Panc1 (cell line): ENCODE measurements around the gene STARD10. TPM values are rescaled to one million over a fixed set of nuclear protein-coding genes. Genes with fewer than 3 reads are reported as not detected.

Experiments used
- ATAC-seq: fragments of 200-7000 bp; cut with Tn5 transposase; 2 replicates; pipeline ENCODE4 v1.9.1; 2020; ENCODE audit warnings: mild to moderate bottlenecking, moderate library complexity
- BruUV-seq: library from RNA; stranded (reverse); fragments of 400-500 nt; replicated peaks from 2 replicates; lab custom pipeline; 2021; lab: Mats Ljungman, UMichigan
- CTCF ChIA-PET: fragments of 300-600 bp; sonication (Branson Sonifier 250); formaldehyde crosslinking; loops from one replicate; lab custom pipeline; 2022; ENCODE audit warnings: antibody characterized with exemption; lab: Charles Lee
- POLR2A ChIA-PET: fragments of 300-600 bp; sonication (Branson Sonifier 250); formaldehyde crosslinking; loops from one replicate; lab custom pipeline; 2022; ENCODE audit warnings: antibody characterized with exemption; lab: Charles Lee
- DNase-seq: peaks from one replicate; pipeline ENCODE4 v3.0.0-alpha.2; 2010; ENCODE audit warnings: low read depth, low spot score
- H3K27ac ChIP-seq: 2 replicates; pipeline ENCODE4 v1.5.1; 2011; ENCODE audit warnings: mild to moderate bottlenecking, low read length, inconsistent platforms
- H3K27me3 ChIP-seq: fragments of 200-500 bp; sonication (Bioruptor generic); 2 replicates; pipeline ENCODE4 v1.6.0; 2014; ENCODE audit warnings: low read length, inconsistent platforms; ENCODE audit not compliant: control insufficient read depth, insufficient read depth
- H3K36me3 ChIP-seq: fragments of 200-500 bp; sonication (Bioruptor generic); 2 replicates; pipeline ENCODE4 v1.5.1; 2014; ENCODE audit warnings: inconsistent platforms, mild to moderate bottlenecking, low read length, moderate library complexity; ENCODE audit not compliant: control insufficient read depth, insufficient read depth
- H3K4me1 ChIP-seq: 2 replicates; pipeline ENCODE4 v1.5.1; 2011; ENCODE audit warnings: inconsistent platforms, mild to moderate bottlenecking, low read length, moderate library complexity; ENCODE audit not compliant: control insufficient read depth, insufficient read depth
- H3K4me3 ChIP-seq, 2 experiments: 2 replicates each; pipeline ENCODE4 v1.5.1; 2011 to 2012; ENCODE audit warnings: low read depth in 2 of 2, low read length in 2 of 2, mild to moderate bottlenecking in 2 of 2, inconsistent platforms in 1 of 2, moderate library complexity in 1 of 2
- H3K9me3 ChIP-seq: fragments of 200-500 bp; sonication (Bioruptor generic); 2 replicates; pipeline ENCODE4 v1.5.1; 2014; ENCODE audit warnings: low read depth, mild to moderate bottlenecking, inconsistent platforms, low read length, moderate library complexity; ENCODE audit not compliant: control insufficient read depth, insufficient read depth
- CTCF ChIP-seq: fragments of 450-650 bp; IDR thresholded peaks from 2 replicates; pipeline ENCODE4 v1.5.1; 2017; ENCODE audit warnings: mild to moderate bottlenecking
- POLR2AphosphoS5 ChIP-seq: IDR thresholded peaks from 2 replicates; pipeline ENCODE4 v1.6.1; 2012; ENCODE audit warnings: mild to moderate bottlenecking, low read depth, low read length, moderate library complexity
- REST ChIP-seq, 2 experiments: IDR thresholded peaks; 2 replicates each; pipeline ENCODE4 v1.6.1; 2011 to 2012; ENCODE audit warnings: low read depth in 2 of 2, control low read depth in 1 of 2, low read length in 1 of 2, mild to moderate bottlenecking in 1 of 2, moderate library complexity in 1 of 2; ENCODE audit not compliant: insufficient read depth in 1 of 2
- SIN3A ChIP-seq: IDR thresholded peaks from 2 replicates; pipeline ENCODE4 v1.6.1; 2012; ENCODE audit warnings: low read depth, mild to moderate bottlenecking, low read length, moderate library complexity, borderline replicate concordance; ENCODE audit not compliant: insufficient read depth
- TCF7L2 ChIP-seq: IDR thresholded peaks from 2 replicates; pipeline ENCODE4 v1.6.1; 2011; ENCODE audit warnings: mild to moderate bottlenecking, low read depth, low read length, inconsistent platforms
- in situ Hi-C: cut with HindIII; loops from 2 replicates; pipeline ENCODE4 v1.10.0; 2016; ENCODE audit warnings: low sequenced_read_pairs, low pct_unique_long_range_greater_than_20kb
- intact Hi-C: fragments of 100-400 bp; cut with micrococcal nuclease; formaldehyde crosslinking; loops from one replicate; pipeline ENCODE4 v1.10.0; 2022; ENCODE audit not compliant: unreplicated experiment
- total RNA-seq: library from RNA; stranded (reverse); gene quantifications from one replicate; pipeline ENCODE4 v1.2.1, GENCODE V29; 2021; ENCODE audit not compliant: unreplicated experiment

The STARD10 gene
- total RNA-seq, 1 experiment from 2014 or later, result 32.1 TPM

GRCh38 chr11:72758304-72758689 lies 35.5 kb downstream of the STARD10 start:
- ChIA-PET POLR2A (no interaction called here), CTCF (no interaction called here)
- in situ Hi-C loops, result no loop called here
- Histone ChIP-seq H3K9me3 (no peaks in the 10 kb centered on the region), H3K36me3 (no peaks in the 10 kb centered on the region), H3K27me3 (no peaks in the 10 kb centered on the region), H3K27ac (no peak overlapping the region), H3K4me3 (no peak overlapping the region), H3K4me1 (peaks cover 2% of the 10 kb centered on the region; the same call in 1 of the 2 replicates)
- no TSS peak for BruUV-seq
- intact Hi-C loops, result no loop called here
- TF ChIP-seq REST (IDR thresholded peaks at IDR 0.05; ENCODE audit: insufficient read depth in 1 of 2, low read depth in 2 of 2, low read length in 1 of 2), result no peak
- TF ChIP-seq TCF7L2, result no peak
- no peak for TF ChIP-seq CTCF
- no peak for TF ChIP-seq SIN3A
- TF ChIP-seq POLR2AphosphoS5, result no peak
- DNase-seq (no peak), ATAC-seq (peak; percentile 20; the same call in 1 of the 2 replicates)

GRCh38 chr11:72755713-72756285 lies 38.0 kb downstream of the STARD10 start:
- in situ Hi-C loops (no loop called here), intact Hi-C loops (no loop called here)
- no TSS peak for BruUV-seq
- no peak overlapping the region for H3K4me3 ChIP-seq
- no peaks in the 10 kb centered on the region for H3K27me3 ChIP-seq
- H3K4me1 ChIP-seq, result peaks cover 17% of the 10 kb centered on the region
- ATAC-seq (no peak), DNase-seq (no peak)
- H3K36me3 ChIP-seq, result peaks cover 6% of the 10 kb centered on the region; the same call in 1 of the 2 replicates
- ChIA-PET POLR2A (no interaction called here), CTCF (no interaction called here)
- H3K9me3 ChIP-seq, result no peaks in the 10 kb centered on the region
- H3K27ac ChIP-seq, result no peak overlapping the region
- TF ChIP-seq CTCF (no peak), SIN3A (no peak), POLR2AphosphoS5 (no peak), REST (IDR thresholded peaks at IDR 0.05; ENCODE audit: insufficient read depth in 1 of 2, low read depth in 2 of 2, low read length in 1 of 2) (no peak), TCF7L2 (no peak)
